Lung microvascular endothelial cell (primary cell): ENCODE results near the gene PNMA1. TPM values are rescaled to one million over a fixed set of nuclear protein-coding genes. Genes with fewer than 3 reads are reported as not detected.
A peak's percentile ranks its signal among the peaks of the same experiment; 100 is the strongest.

Source experiments
- DNase-seq, 2 donors: peaks; one replicate each; pipeline versions ENCODE4 v3.0.0 to v3.0.0-alpha.2; 2010; ENCODE audit warnings: low read depth in 2 of 2
- total RNA-seq: library from RNA; depleted of rRNA; stranded (reverse); fragments of >200 nt; gene quantifications from 2 replicates; pipeline ENCODE4 v1.2.1, GENCODE V29; 2014

PNMA1 gene
- total RNA-seq, 1 donor from 2014 or later: 15.1 TPM

DNA sequence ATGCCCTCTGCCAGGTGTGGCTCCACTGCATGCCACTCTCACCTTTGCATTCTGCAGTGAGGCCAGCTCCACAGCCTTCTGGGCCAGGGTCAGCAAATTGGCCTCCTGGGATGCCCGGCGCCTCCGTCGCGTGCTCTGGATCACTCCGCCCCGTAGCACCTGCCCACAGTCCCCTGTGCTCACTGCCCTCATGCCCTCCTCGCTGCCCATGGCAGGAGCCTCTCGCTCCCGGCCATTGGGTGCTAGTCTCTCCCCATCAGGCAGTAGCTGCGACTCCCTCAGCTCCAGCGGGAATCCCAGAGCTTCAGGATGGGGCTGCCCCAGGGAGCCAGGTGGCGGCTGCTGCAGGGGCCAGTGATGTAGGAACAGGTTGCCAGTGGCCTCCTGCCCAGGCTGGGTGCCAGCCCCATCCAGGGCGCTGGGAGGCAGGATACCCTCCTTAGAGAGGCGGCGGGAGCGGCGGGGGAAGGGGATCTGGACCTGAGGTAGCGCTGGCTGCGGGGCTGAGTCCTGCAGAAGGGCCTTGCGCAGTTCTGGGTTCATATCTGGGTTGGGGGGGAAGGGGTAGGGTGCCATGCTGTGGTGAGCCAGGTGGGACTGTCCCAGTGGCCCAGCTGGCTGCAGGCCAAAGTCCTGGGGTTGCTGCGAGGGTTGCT, 24.5 kb upstream of the PNMA1 start:
- no peak for DNase-seq

DNA sequence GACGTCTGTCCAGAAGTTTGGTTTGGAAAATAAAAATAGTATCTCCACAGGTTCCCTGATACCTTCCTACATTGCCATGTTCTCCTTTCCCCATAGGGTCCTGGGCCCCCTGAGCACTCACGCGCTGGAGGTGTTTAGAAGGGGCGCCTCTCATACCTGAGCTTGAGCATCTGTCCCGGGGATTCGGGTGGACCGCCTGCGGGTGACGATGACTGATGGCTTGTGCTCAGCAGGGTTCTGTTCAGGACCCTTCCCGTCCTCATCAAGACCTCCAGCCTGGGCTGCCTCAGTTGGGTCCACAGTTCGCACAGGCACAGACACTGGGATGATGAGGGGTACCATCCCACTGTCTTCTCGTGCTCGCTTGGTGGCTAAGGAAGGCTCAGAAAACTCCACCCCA, 22.7 kb upstream of the PNMA1 start:
- DNase-seq: no peak

DNA sequence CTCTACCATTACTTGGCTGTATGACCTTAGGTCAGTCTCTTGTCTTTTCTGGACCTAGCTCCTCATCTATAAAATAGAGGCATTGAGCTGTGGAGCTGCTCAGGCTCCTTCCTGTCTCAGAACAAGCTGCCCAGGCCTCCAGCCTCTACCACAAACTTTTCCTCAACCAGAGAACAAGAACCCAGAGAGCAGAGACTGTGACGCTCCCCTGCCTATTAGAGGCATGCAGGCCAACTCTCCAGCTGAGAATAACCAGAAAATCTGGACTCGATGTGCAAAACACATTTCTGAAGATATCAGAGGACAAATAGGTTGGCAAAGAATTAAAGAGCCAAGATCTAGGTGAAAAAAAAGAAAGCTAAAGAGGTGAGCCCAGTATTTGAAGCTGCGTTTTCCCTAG, 17.8 kb upstream of the PNMA1 start:
- no peak for DNase-seq

- no peak for DNase-seq
These were observed 16.9 kb upstream of the PNMA1 start for GRCh38 chr14:73731111-73731510.

DNA sequence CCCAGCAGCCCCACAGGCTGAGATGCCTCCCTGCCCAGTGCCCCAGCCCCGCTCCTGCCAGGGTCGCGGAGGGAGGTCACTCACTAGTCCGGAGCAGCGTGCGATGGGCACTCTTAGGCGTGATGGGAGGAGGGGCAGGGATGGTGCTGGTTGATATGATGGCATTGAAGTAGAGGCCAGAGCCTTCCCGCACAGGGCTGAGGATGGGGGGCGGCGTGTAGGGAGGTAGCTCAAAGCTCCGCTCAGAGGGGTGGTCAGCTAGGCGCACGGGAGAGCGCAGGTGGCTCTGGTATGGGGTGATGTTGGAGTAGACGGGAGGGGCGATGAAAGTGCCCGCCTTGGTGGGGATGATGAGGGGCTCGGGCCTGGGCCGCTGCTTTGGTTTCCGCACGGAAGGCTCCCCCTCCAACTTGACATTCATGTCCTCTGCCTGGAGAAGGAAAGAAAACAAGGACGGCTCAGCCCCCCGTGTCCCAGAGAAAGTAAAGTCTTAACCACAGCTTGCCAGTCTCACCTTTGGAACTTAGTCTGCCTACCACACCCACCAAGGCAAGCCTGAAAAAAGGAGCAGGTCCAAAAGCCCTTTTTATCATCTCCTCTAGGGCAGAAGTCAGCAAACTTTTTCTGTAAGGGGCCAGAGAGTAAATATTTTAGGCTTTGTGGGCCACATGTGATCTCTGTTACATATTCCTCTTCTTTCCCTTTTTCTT, 15.5 kb upstream of the PNMA1 start:
- DNase-seq: no peak

DNA sequence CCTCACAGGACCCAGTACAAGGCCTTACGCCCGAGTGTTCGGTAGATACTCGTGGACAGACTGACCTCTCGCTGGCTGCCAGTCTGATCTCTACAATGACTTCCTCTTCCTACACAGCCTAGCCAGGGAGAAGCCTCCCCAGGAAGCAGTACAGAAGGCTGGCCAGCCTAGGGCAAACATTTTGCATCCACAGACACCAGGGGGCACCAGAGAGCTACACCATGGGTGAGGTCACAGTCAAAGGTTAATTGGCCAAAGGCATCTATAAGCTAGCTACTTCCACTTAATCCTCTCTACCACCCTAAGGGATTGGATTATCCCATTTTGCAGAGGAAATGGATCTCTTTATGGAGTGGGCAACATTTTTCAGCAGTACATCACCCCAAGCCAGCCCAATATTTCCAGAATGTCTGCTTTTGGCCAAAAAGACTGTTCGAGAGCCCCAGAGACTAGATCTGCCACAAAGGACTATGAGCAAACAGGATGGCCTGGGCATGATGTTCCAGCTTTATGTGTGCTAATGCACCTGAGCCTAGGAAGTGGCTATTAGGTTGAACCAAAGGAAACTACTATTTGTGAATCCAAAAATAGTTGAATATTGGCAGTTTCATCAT, 14.6 kb upstream of the PNMA1 start:
- DNase-seq: peak; percentile 84 to 89

GRCh38 chr14:73727166-73727565, 13.0 kb upstream of the PNMA1 start:
- no peak for DNase-seq

DNA sequence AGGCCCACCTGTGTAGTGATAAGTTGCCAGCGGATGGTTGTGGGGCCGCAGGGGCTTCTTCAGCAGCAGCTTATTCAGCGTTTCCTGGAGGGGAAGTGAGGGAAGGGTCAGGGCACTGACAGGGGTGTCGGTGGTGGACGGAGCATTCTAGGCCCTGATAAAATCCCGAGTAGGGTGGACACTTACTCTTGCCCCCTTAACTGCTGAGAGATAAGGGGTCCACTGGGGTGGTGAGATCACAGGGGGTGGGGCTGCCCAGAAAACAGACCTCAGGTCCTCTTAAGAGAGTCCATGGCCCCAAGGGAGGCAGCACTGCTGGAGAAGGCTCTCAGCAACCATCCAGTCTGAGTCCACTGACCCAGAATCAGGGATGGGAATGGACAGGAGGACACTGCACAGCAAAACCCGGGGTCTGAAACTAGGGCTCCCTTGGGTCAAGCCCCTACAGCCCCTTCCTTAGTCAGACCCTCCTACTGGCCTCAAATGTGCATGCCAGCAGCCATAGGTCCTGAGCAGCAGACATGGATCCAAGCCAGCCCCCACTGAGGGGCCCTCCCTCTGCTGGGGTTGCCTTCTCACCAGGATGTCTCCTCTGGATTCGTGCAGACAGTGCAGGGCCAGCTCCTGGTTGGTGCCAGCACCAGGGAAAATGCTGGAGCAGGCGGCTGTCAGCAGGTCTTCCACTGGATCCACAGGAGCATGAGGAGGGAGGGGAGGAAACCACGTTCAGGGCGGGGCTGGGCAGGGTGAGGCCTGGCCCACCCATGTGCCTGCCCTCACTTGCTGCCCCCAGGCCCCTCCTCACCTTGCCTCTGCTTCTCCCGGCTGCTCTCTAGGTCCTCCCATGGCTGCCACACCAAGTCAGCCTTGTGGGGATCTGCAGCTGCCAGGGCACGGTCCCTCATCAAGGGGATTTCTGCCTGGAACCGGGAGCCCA, 12.1 kb upstream of the PNMA1 start:
- DNase-seq: no peak

GRCh38 chr14:73725116-73726024, 11.2 kb upstream of the PNMA1 start:
- peak in 1 of 2 donors; percentile 37 for DNase-seq

DNA sequence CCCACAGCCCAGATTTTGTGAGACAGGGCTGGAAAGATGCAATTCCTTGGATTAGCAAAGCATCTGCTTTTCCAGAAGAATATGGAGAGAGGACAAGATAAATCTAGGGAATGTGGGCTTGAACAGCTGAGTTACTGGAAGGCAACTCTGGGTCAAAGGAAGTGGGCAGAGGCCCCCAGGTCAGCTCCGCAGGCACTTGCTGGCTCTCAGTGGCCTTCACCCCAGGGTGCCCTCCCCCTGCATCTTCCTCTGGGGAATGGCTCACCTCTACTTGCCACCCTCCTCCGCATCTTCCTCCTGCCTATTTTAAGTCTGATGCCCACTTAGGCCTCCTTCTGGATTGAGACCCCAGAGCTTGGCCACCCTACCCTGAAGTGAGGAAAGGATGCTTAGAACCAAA, 10.5 kb upstream of the PNMA1 start:
- DNase-seq: no peak

DNA sequence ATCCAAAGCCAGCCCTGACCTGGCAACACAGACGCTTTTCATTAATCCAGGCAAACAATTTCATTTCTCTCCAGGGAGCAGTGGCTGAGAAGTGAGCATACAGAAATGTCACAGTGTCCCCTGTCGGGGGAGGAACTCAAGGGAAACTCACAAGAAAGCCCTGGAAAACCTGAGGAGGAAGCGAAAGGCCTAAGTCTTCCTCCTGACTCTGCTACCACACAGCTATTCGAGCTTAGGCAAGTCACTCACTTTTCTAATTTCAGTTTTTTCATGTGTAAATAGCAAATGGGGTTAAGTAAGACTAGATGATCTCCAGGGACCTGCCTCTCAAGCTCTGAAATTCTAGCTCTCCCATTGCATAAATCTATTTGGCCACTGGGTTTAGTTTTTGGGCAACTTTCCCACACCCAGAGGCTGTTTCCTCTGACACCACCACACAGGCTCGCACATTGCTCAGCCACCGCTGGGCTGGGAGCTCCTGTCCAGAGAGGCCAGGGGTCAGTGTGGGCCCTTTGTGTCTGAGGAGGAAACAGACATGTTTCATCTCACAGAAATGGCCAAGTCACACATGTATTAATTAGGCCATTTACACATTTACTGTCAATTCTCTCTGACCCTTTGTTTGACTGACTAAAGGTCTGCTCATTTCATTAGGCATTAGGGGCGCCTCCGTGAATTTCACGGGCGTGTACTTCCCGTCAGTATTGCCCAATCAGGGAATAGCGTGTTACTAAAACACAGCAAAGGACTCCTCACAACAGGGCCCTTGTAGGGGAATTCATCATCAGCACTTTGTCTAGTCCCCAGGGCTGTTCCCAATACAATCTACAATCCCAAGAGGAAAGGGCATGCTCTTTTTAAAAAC, 9.8 kb upstream of the PNMA1 start:
- peak; percentile 95 for DNase-seq

- DNase-seq: no peak
These were observed 9.2 kb upstream of the PNMA1 start for GRCh38 chr14:73723406-73723796.

- no peak for DNase-seq
These were observed 8.4 kb upstream of the PNMA1 start for GRCh38 chr14:73722581-73722980.

- no peak for DNase-seq
These were observed 7.1 kb upstream of the PNMA1 start for GRCh38 chr14:73721101-73721821.

GRCh38 chr14:73720636-73721035, 6.5 kb upstream of the PNMA1 start:
- no peak for DNase-seq

- DNase-seq: no peak
These were observed 5.6 kb upstream of the PNMA1 start for GRCh38 chr14:73719791-73720190.

DNA sequence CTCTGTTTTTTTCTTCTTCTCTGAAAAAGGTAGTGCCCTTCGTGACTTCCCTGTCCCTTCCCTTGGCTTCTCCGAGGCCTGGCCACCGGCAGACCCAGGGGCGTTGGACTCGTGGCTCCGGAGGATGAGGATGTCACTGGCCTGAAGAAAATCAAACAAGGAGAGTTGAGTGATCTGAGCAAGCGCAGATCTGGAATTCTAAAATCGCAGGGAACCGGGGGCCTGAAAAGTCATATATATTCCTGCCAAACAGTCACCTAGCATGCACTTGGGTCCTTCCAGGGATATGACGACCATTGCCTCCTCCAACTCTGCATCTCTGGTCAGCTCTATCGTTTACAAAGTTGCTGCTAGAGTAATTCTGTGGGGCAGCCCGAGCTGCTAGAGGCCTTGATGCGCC, 5.2 kb upstream of the PNMA1 start:
- DNase-seq: no peak

DNA sequence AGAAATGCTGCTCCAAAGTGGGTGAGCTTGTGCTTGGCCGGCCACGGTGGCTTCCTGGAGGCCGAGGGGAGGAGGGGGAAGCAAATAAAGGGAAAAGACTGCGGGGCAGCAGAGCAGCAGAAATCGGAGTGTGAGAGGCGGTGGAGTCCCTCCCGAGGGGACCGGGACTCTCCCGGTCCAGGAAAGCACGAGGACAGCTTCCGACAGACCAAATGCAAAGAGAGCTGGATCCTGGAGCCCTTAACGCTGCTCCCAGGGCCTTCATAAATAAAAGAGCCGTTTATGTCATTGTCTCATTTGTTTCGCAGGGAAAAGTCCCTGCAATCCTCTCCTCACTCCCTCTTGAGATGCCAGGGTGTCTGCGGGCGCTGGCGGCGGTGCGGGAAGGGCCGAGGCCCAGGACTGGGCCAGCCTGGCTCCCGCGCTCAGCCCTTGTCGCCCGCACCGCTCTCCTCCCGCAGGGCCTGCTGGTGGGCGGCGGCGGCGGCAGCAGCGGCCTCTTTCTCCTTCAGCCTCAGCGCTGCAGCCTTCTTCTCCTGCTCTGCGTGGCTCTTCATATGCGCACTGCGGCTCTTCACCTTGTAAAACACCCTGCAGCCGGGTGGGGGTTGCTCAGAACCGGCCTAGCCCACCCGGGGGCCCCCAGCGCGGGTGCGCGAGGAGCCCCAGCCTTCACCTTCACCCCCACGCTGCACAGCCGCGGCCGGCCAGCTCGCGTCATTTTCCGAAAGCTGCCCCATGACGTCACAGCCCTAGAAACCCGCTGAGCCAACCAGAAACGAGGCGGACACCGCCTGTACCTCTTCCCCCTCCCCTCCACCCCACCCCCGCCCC, 4.5 kb upstream of the PNMA1 start:
- DNase-seq: no peak
